IMR-90 (cell line): ENCODE results near the gene ZBTB46. TPM values are rescaled to one million over a fixed set of nuclear protein-coding genes. Genes with fewer than 3 reads are reported as not detected.

Experiments used
- microRNA-seq, 2 experiments: library from miRNA; stranded (forward) in 1 of 2; unstranded in 1 of 2; fragments of 10-50 nt in 1 of 2; fragments of <30 nt in 1 of 2; gene quantifications in 1 of 2; microRNA quantifications in 1 of 2; one replicate each; pipeline versions ENCODE3 to v1.1.0; 2013 to 2020; ENCODE audit not compliant: insufficient read depth in 1 of 2, insufficient read length in 1 of 2, unreplicated experiment in 1 of 2
- polyA plus RNA-seq, 3 experiments: library from polyadenylated mRNA; depleted of rRNA; stranded (reverse); fragments of >200 nt; gene quantifications; 2 replicates each; pipeline ENCODE4 v1.2.3, GENCODE V29; 2012; ENCODE audit warnings: low replicate concordance in 1 of 3
- small RNA-seq, 5 experiments: library from RNA; depleted of rRNA; stranded (forward); fragments of <200 nt; gene quantifications; one replicate each; pipeline ENCODE3, GENCODE V24; 2012
- total RNA-seq: library from RNA; depleted of rRNA; stranded (reverse); fragments of >200 nt; gene quantifications from 2 replicates; pipeline ENCODE4 v1.2.3, GENCODE V29; 2012; rRNA removed

The ZBTB46 gene
- total and polyA plus RNA-seq, 2 of the 4 experiments (the other 2 are of a cell fraction): 4.2 to 14.9 TPM

Small RNAs within 50 kb of the gene (microRNA-seq; reads per million reads assigned to microRNA genes)
- not detected for gene LIME1 (ENCODE audit: insufficient read depth, insufficient read length)
- not detected for gene TNFRSF6B (ENCODE audit: insufficient read depth, insufficient read length)

Small RNAs within 50 kb of the gene (small RNA-seq; reads per million reads assigned to genes)
- gene LIME1 (0 reads per million in 5 experiments), gene TNFRSF6B (0 reads per million in 5 experiments)

Other genes starting within 250 kb of the ZBTB46 start
- 5.0 and 5.3 TPM in 2 replicates for gene GMEB2, start 204.2 kb downstream of the ZBTB46 start, total RNA-seq
- gene GMEB2, start 204.2 kb downstream of the ZBTB46 start, polyA plus RNA-seq (2012; rRNA removed): 10.0 and 10.6 TPM in 2 replicates
- 20.3 and 21.1 TPM in 2 replicates for gene STMN3, start 177.8 kb downstream of the ZBTB46 start, total RNA-seq
- 62.3 and 67.4 TPM in 2 replicates for gene STMN3, start 177.8 kb downstream of the ZBTB46 start, polyA plus RNA-seq (2012; rRNA removed)
- 9.4 and 14.7 TPM in 2 replicates for gene RTEL1, start 173.0 kb downstream of the ZBTB46 start, total RNA-seq
- 18.8 and 22.5 TPM in 2 replicates for gene RTEL1, start 173.0 kb downstream of the ZBTB46 start, polyA plus RNA-seq (2012; rRNA removed)
- 1.1 and 1.3 TPM in 2 replicates for gene TNFRSF6B, start 134.6 kb downstream of the ZBTB46 start, total RNA-seq
- gene TNFRSF6B, start 134.6 kb downstream of the ZBTB46 start, polyA plus RNA-seq (2012; rRNA removed): 11.0 and 12.0 TPM in 2 replicates
- 25.3 and 29.2 TPM in 2 replicates for gene ARFRP1, start 123.3 kb downstream of the ZBTB46 start, total RNA-seq
- gene ARFRP1, start 123.3 kb downstream of the ZBTB46 start, polyA plus RNA-seq (2012; rRNA removed): 36.3 and 36.6 TPM in 2 replicates
- 13.4 and 15.6 TPM in 2 replicates for gene ZGPAT, start 123.2 kb downstream of the ZBTB46 start, total RNA-seq
- 20.2 and 21.1 TPM in 2 replicates for gene ZGPAT, start 123.2 kb downstream of the ZBTB46 start, polyA plus RNA-seq (2012; rRNA removed)
- gene LIME1, start 94.6 kb downstream of the ZBTB46 start, total RNA-seq: 0.28 and 0.36 TPM in 2 replicates
- 7.8 and 11.9 TPM in 2 replicates for gene LIME1, start 94.6 kb downstream of the ZBTB46 start, polyA plus RNA-seq (2012; rRNA removed)
- gene SLC2A4RG, start 91.5 kb downstream of the ZBTB46 start, total RNA-seq: 5.0 and 8.1 TPM in 2 replicates
- gene SLC2A4RG, start 91.5 kb downstream of the ZBTB46 start, polyA plus RNA-seq (2012; rRNA removed): 50.3 and 71.4 TPM in 2 replicates
- not detected in 2 replicates for gene ABHD16B, start 30.2 kb upstream of the ZBTB46 start, total RNA-seq
- 0.05 TPM in 1 of 2 replicates, not detected in the other for gene ABHD16B, start 30.2 kb upstream of the ZBTB46 start, polyA plus RNA-seq (2012; rRNA removed)
- gene TPD52L2, start 34.0 kb upstream of the ZBTB46 start, total RNA-seq: 113 and 119 TPM in 2 replicates
- 189 and 191 TPM in 2 replicates for gene TPD52L2, start 34.0 kb upstream of the ZBTB46 start, polyA plus RNA-seq (2012; rRNA removed)
- 45.2 and 46.9 TPM in 2 replicates for gene DNAJC5, start 63.9 kb upstream of the ZBTB46 start, total RNA-seq
- gene DNAJC5, start 63.9 kb upstream of the ZBTB46 start, polyA plus RNA-seq (2012; rRNA removed): 35.6 and 36.3 TPM in 2 replicates
- 16.7 and 18.3 TPM in 2 replicates for gene UCKL1, start 125.2 kb upstream of the ZBTB46 start, total RNA-seq
- 54.7 and 58.6 TPM in 2 replicates for gene UCKL1, start 125.2 kb upstream of the ZBTB46 start, polyA plus RNA-seq (2012; rRNA removed)
- 6.4 and 6.5 TPM in 2 replicates for gene ZNF512B, start 138.7 kb upstream of the ZBTB46 start, total RNA-seq
- 15.6 and 15.9 TPM in 2 replicates for gene ZNF512B, start 138.7 kb upstream of the ZBTB46 start, polyA plus RNA-seq (2012; rRNA removed)
- gene SAMD10, start 148.4 kb upstream of the ZBTB46 start, total RNA-seq: 0.54 and 0.56 TPM in 2 replicates
- gene SAMD10, start 148.4 kb upstream of the ZBTB46 start, polyA plus RNA-seq (2012; rRNA removed): 4.0 and 4.1 TPM in 2 replicates
- gene PRPF6, start 149.9 kb upstream of the ZBTB46 start, total RNA-seq: 68.6 and 71.3 TPM in 2 replicates
- 38.5 and 43.5 TPM in 2 replicates for gene PRPF6, start 149.9 kb upstream of the ZBTB46 start, polyA plus RNA-seq (2012; rRNA removed)
- gene C20orf204, start 204.9 kb upstream of the ZBTB46 start, total RNA-seq: 0.18 and 0.28 TPM in 2 replicates
- gene C20orf204, start 204.9 kb upstream of the ZBTB46 start, polyA plus RNA-seq (2012; rRNA removed): 0.09 and 0.11 TPM in 2 replicates
- not detected in 2 replicates for gene SOX18, start 218.4 kb upstream of the ZBTB46 start, total RNA-seq
- gene SOX18, start 218.4 kb upstream of the ZBTB46 start, polyA plus RNA-seq (2012; rRNA removed): not detected in 2 replicates
- 8.9 and 9.3 TPM in 2 replicates for gene TCEA2, start 231.9 kb upstream of the ZBTB46 start, total RNA-seq
- 28.9 and 30.0 TPM in 2 replicates for gene TCEA2, start 231.9 kb upstream of the ZBTB46 start, polyA plus RNA-seq (2012; rRNA removed)
- gene RGS19, start 248.3 kb upstream of the ZBTB46 start, total RNA-seq: 7.7 and 8.1 TPM in 2 replicates
- gene RGS19, start 248.3 kb upstream of the ZBTB46 start, polyA plus RNA-seq (2012; rRNA removed): 17.5 and 21.5 TPM in 2 replicates
- 0.28 and 0.36 TPM in 2 replicates for gene OPRL1, start 248.8 kb upstream of the ZBTB46 start, total RNA-seq
- gene OPRL1, start 248.8 kb upstream of the ZBTB46 start, polyA plus RNA-seq (2012; rRNA removed): 1.1 and 1.2 TPM in 2 replicates